Gastrocnemius medialis (tissue), 4 donors: Measurements from ENCODE around the gene MSL1. TPM values are rescaled to one million over a fixed set of nuclear protein-coding genes. Genes with fewer than 3 reads are reported as not detected.
A peak's percentile ranks its signal among the peaks of the same experiment; 100 is the strongest.

ENCODE experiments used
- ATAC-seq, 2 donors: fragments of 150-250 bp; one replicate each; pipeline ENCODE4 v1.9.1; 2016
- DNase-seq, 2 donors: peaks; one replicate each; pipeline ENCODE4 v3.0.0-alpha.2; 2019
- H3K27ac ChIP-seq, 4 donors: fragments of 200-600 bp; sonication (generic); 1 replicate in 1 of 4; 2 replicates in 3 of 4; pipeline ENCODE4 v1.5.1; 2016 to 2018; ENCODE audit warnings: mild to moderate bottlenecking in 2 of 4, moderate library complexity in 1 of 4
- H3K27me3 ChIP-seq, 3 donors: fragments of 200-600 bp; sonication (generic) in 2 of 3; 1 replicate in 1 of 3; 2 replicates in 2 of 3; pipeline versions ENCODE4 v1.5.1 to v1.6.0; 2016 to 2019; ENCODE audit warnings: mild to moderate bottlenecking in 1 of 3, moderate library complexity in 1 of 3
- H3K36me3 ChIP-seq, 2 donors: fragments of 200-600 bp; sonication (generic) in 1 of 2; one replicate each; pipeline ENCODE4 v1.5.1; 2017 to 2018
- H3K4me1 ChIP-seq, 2 donors: fragments of 200-600 bp; sonication (generic) in 1 of 2; one replicate each; pipeline ENCODE4 v1.5.1; 2016 to 2017; ENCODE audit warnings: mild to moderate bottlenecking in 2 of 2
- H3K4me3 ChIP-seq, 4 donors: fragments of 200-600 bp; sonication (generic) in 3 of 4; 1 replicate in 1 of 4; 2 replicates in 3 of 4; pipeline ENCODE4 v1.5.1; 2016 to 2019; ENCODE audit warnings: mild to moderate bottlenecking in 2 of 4
- H3K9me3 ChIP-seq, 3 donors: fragments of 200-600 bp; sonication (generic) in 2 of 3; 1 replicate in 1 of 3; 2 replicates in 2 of 3; pipeline ENCODE4 v1.5.1; 2016 to 2019
- CTCF ChIP-seq, 5 experiments: fragments of 450-650 bp in 3 of 5; fragments of 200-600 bp in 2 of 5; sonication (generic) in 2 of 5; IDR thresholded peaks in 4 of 5; conservative IDR thresholded peaks in 1 of 5; 1 replicate in 4 of 5; 2 replicates in 1 of 5; pipeline ENCODE4 v1.5.1; 2016 to 2019; ENCODE audit warnings: antibody characterized with exemption in 5 of 5, mild to moderate bottlenecking in 3 of 5, moderate library complexity in 3 of 5
- POLR2A ChIP-seq, 2 donors: fragments of 450-650 bp; IDR thresholded peaks; one replicate each; pipeline ENCODE4 v1.6.1; 2017; ENCODE audit warnings: antibody characterized with exemption in 2 of 2, mild to moderate bottlenecking in 2 of 2, moderate library complexity in 2 of 2
- in situ Hi-C, 4 donors: fragments of 200-750 bp; cut with MboI; loops; one replicate each; pipeline versions ENCODE4 v1.15.0 to v1.8.0; 2017; ENCODE audit warnings: low sequenced_read_pairs in 4 of 4
- intact Hi-C: fragments of 100-400 bp; cut with DNase I; formaldehyde crosslinking; loops from one replicate; pipeline ENCODE4 v1.15.1; 2023; ENCODE audit warnings: low total_unique reads
- total RNA-seq, 4 donors: library from RNA; depleted of rRNA; stranded (reverse); fragments of >200 nt; gene quantifications; one replicate each; pipeline versions ENCODE4 v1.1.0 to v1.2.3, GENCODE V29; 2016

Gene MSL1
- total RNA-seq, 4 donors from 2014 or later: 75.7 to 96.3 (median 85.9) TPM

GRCh38 chr17:40093580-40094201, 28.1 kb upstream of the MSL1 start:
- ATAC-seq (peak; percentile 56 to 64), DNase-seq (peak; percentile 81 to 95)
- H3K36me3 ChIP-seq: peaks cover 0 to 56% of the 10 kb centered on the region in 2 donors
- intact Hi-C loops: loop anchor here (2.0 kb wide), 1 partner anchor 75 kb away; no protein-coding TSS in a partner anchor
- TF ChIP-seq CTCF (IDR thresholded peaks at IDR 0.05 in 4 of 5, conservative IDR thresholded peaks at IDR 0.05 in 1 of 5) (peak in 1 of 5 experiments; percentile 5), POLR2A (IDR thresholded peaks at IDR 0.05) (peak; percentile 71 to 88)
- peak overlapping the region in 3 of 4 donors; percentile 14 to 39 (median 24) for H3K4me3 ChIP-seq
- H3K27ac ChIP-seq: peak overlapping the region; percentile 94 to 100 (median 98)
- no peaks in the 10 kb centered on the region for H3K27me3 ChIP-seq
- H3K9me3 ChIP-seq: no peaks in the 10 kb centered on the region
- in situ Hi-C loops: no loop called here
- H3K4me1 ChIP-seq: peaks cover 79 to 84% of the 10 kb centered on the region in 2 donors

- H3K9me3 ChIP-seq: no peaks in the 10 kb centered on the region
- in situ Hi-C loops (no loop called here), intact Hi-C loops (no loop called here)
- H3K27ac ChIP-seq: peak overlapping the region; percentile 94 to 100 (median 98)
- H3K27me3 ChIP-seq: no peaks in the 10 kb centered on the region
- peaks cover 80 to 85% of the 10 kb centered on the region in 2 donors for H3K4me1 ChIP-seq
- TF ChIP-seq POLR2A (IDR thresholded peaks at IDR 0.05): no peak
- TF ChIP-seq CTCF (IDR thresholded peaks at IDR 0.05 in 4 of 5, conservative IDR thresholded peaks at IDR 0.05 in 1 of 5): no peak
- peak in 1 of 2 donors; percentile 58 for DNase-seq
- ATAC-seq: no peak
- peaks cover 0 to 45% of the 10 kb centered on the region in 2 donors for H3K36me3 ChIP-seq
- peak overlapping the region in 1 of 4 donors; percentile 3 for H3K4me3 ChIP-seq
Observed at GRCh38 chr17:40094874-40095273, 26.9 kb upstream of the MSL1 start.

GRCh38 chr17:40095351-40095943, 26.3 kb upstream of the MSL1 start:
- H3K36me3 ChIP-seq: peaks cover 0 to 45% of the 10 kb centered on the region in 2 donors
- peak overlapping the region in 1 of 4 donors; percentile 3 for H3K4me3 ChIP-seq
- DNase-seq (peak in 1 of 2 donors; percentile 86), ATAC-seq (no peak)
- TF ChIP-seq POLR2A (IDR thresholded peaks at IDR 0.05) (peak; percentile 38 to 47), CTCF (IDR thresholded peaks at IDR 0.05 in 4 of 5, conservative IDR thresholded peaks at IDR 0.05 in 1 of 5) (peak in 1 of 5 experiments; percentile 20)
- H3K27me3 ChIP-seq: no peaks in the 10 kb centered on the region
- H3K9me3 ChIP-seq: no peaks in the 10 kb centered on the region
- peaks cover 77 to 81% of the 10 kb centered on the region in 2 donors for H3K4me1 ChIP-seq
- intact Hi-C loops (no loop called here), in situ Hi-C loops (no loop called here)
- peak overlapping the region; percentile 94 to 100 (median 98) for H3K27ac ChIP-seq

- ATAC-seq (no peak), DNase-seq (peak in 1 of 2 donors; percentile 67)
- no peaks in the 10 kb centered on the region for H3K27me3 ChIP-seq
- H3K4me3 ChIP-seq: peak overlapping the region; percentile 12 to 82 (median 44)
- peaks cover 0 to 45% of the 10 kb centered on the region in 2 donors for H3K36me3 ChIP-seq
- TF ChIP-seq POLR2A (IDR thresholded peaks at IDR 0.05) (no peak), CTCF (IDR thresholded peaks at IDR 0.05 in 4 of 5, conservative IDR thresholded peaks at IDR 0.05 in 1 of 5) (no peak)
- H3K4me1 ChIP-seq: peaks cover 77 to 79% of the 10 kb centered on the region in 2 donors
- in situ Hi-C loops: no loop called here
- intact Hi-C loops: no loop called here
- H3K9me3 ChIP-seq: no peaks in the 10 kb centered on the region
- peak overlapping the region; percentile 94 to 100 (median 98) for H3K27ac ChIP-seq
Observed at GRCh38 chr17:40095944-40096791, 25.6 kb upstream of the MSL1 start.
